OCI-LY7 (cell line): ENCODE data around the gene POLRMT. TPM values are rescaled to one million over a fixed set of nuclear protein-coding genes. Genes with fewer than 3 reads are reported as not detected.

ENCODE experiments used
- BruUV-seq: library from RNA; stranded (reverse); fragments of 400-500 nt; replicated peaks from 2 replicates; lab custom pipeline; 2021; lab: Mats Ljungman, UMichigan
- CTCF ChIA-PET: fragments of 300-600 bp; sonication (Branson Sonifier 250); formaldehyde crosslinking; loops from one replicate; lab custom pipeline; 2022; ENCODE audit warnings: antibody characterized with exemption; ENCODE audit not compliant: unreplicated experiment; lab: Charles Lee
- POLR2A ChIA-PET: fragments of 300-600 bp; sonication (Branson Sonifier 250); formaldehyde crosslinking; loops from one replicate; lab custom pipeline; 2022; ENCODE audit warnings: antibody characterized with exemption; lab: Charles Lee
- DNase-seq: peaks from one replicate; pipeline ENCODE4 v3.0.0-alpha.2; 2015; ENCODE audit warnings: low spot score
- H2AFZ ChIP-seq: fragments of 200-600 bp; sonication (generic), shearing (Covaris generic); 2 replicates; pipeline ENCODE4 v1.6.1; 2014; ENCODE audit warnings: mild to moderate bottlenecking, antibody characterized with exemption, low read length, moderate library complexity
- H3K27ac ChIP-seq: fragments of 200-600 bp; sonication (generic); 2 replicates; pipeline ENCODE4 v1.5.1; 2014; ENCODE audit warnings: mixed run types, low read depth, mild to moderate bottlenecking, moderate library complexity, low read length, inconsistent platforms; ENCODE audit not compliant: poor library complexity, severe bottlenecking
- H3K36me3 ChIP-seq: fragments of 200-600 bp; sonication (generic); 2 replicates; pipeline ENCODE4 v1.6.1; 2014; ENCODE audit warnings: mild to moderate bottlenecking, antibody characterized with exemption, low read length, moderate library complexity, mixed read lengths; ENCODE audit not compliant: insufficient read depth
- H3K4me1 ChIP-seq: fragments of 200-600 bp; sonication (generic); 2 replicates; pipeline ENCODE4 v1.5.1; 2014; ENCODE audit warnings: mild to moderate bottlenecking, low read length; ENCODE audit not compliant: insufficient read depth, poor library complexity, severe bottlenecking
- H3K4me2 ChIP-seq: fragments of 200-600 bp; sonication (generic); 2 replicates; pipeline ENCODE4 v1.6.1; 2014; ENCODE audit warnings: mild to moderate bottlenecking, low read length
- H3K4me3 ChIP-seq: fragments of 200-600 bp; sonication (generic); 2 replicates; pipeline ENCODE4 v1.5.1; 2014; ENCODE audit warnings: mild to moderate bottlenecking, low read depth, low read length; ENCODE audit not compliant: poor library complexity, severe bottlenecking
- H3K79me2 ChIP-seq: fragments of 200-600 bp; sonication (generic); 2 replicates; pipeline ENCODE4 v1.6.1; 2016; ENCODE audit warnings: low read depth, mild to moderate bottlenecking, low read length, moderate library complexity, mixed read lengths; ENCODE audit not compliant: insufficient read depth
- H3K9me2 ChIP-seq: fragments of 200-600 bp; sonication (generic); 2 replicates; pipeline ENCODE4 v1.6.1; 2016; ENCODE audit warnings: mild to moderate bottlenecking, low read length, mixed read lengths; ENCODE audit not compliant: insufficient read depth
- H3K9me3 ChIP-seq: fragments of 200-600 bp; sonication (generic); 2 replicates; pipeline ENCODE4 v1.6.1; 2014; ENCODE audit warnings: mild to moderate bottlenecking, mixed run types, low read length, mixed read lengths
- H4K20me1 ChIP-seq: fragments of 200-600 bp; sonication (generic); 2 replicates; pipeline ENCODE4 v1.6.1; 2014; ENCODE audit warnings: mild to moderate bottlenecking, antibody characterized with exemption, low read length, moderate library complexity, mixed read lengths; ENCODE audit not compliant: insufficient read depth
- EZH2phosphoT487 ChIP-seq: fragments of 200-600 bp; sonication (generic); IDR thresholded peaks from 2 replicates; pipeline ENCODE4 v1.6.1; 2018; ENCODE audit warnings: low read depth, borderline replicate concordance, mild to moderate bottlenecking, mixed run types, antibody characterized with exemption, low read length, moderate library complexity, mixed read lengths
- intact Hi-C: fragments of 100-400 bp; cut with micrococcal nuclease; formaldehyde crosslinking; loops from one replicate; pipeline ENCODE4 v1.10.0; 2022; ENCODE audit not compliant: unreplicated experiment
- total RNA-seq, 2 experiments: library from RNA; depleted of rRNA in 1 of 2; stranded (reverse); fragments of >200 nt in 1 of 2; shearing (Covaris generic) in 1 of 2; gene quantifications; 2 replicates each; pipeline ENCODE4 v1.2.3, GENCODE V29; 2014 to 2022
- TF ChIP-seq, protein P1 (sequence below): fragments of 200-600 bp; sonication (generic); conservative IDR thresholded peaks from 2 replicates; pipeline ENCODE4 v1.5.1; 2014; ENCODE audit warnings: mild to moderate bottlenecking, antibody characterized with exemption, low read length, moderate library complexity, mixed read lengths

POLRMT gene
- total RNA-seq, 2 experiments from 2014 or later = 65.5 to 74.6 TPM

DNA sequence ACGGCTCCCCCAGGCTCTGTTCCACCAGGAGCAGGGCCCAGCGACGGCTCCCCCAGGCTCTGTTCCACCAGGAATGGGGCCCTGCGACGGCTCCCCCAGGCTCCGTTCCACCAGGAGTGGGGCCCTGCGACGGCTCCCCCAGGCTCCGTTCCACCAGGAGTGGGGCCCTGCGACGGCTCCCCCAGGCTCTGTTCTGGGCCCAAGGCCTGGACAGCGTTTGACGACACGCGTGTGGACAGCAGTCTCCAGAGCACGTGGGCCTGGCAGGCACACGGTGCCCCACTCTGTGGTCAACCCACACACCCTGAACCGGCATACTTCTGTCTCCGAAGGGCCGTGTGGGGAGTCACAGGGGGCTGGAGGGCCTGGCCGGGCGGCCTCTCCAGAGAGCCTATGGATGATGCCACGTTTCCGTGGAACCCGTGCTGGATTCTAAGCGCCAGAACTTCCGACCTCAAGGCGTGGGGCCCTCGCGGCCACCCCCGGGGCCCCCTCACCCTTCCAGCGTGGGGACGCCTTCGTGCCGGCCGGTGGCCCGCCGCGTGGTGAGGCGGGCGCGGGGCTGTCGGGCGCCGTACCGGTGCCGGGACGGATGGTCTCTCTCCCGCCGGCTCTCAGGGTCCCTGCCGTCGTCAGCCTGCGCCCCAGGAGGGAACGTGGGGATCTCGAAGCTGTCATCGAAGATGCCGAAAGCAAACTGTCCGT is 17.9 kb upstream of the POLRMT start:
- H3K79me2 ChIP-seq = peaks cover 40% of the 10 kb centered on the region
- BruUV-seq = no TSS peak
- H3K36me3 ChIP-seq = peaks cover 94% of the 10 kb centered on the region
- no peaks in the 10 kb centered on the region for H3K9me2 ChIP-seq
- intact Hi-C loops = no loop called here
- DNase-seq = no peak
- ChIA-PET CTCF (no interaction called here), POLR2A (no interaction called here)
- H3K4me1 ChIP-seq = peaks cover 18% of the 10 kb centered on the region
- TF ChIP-seq, protein P1, sequence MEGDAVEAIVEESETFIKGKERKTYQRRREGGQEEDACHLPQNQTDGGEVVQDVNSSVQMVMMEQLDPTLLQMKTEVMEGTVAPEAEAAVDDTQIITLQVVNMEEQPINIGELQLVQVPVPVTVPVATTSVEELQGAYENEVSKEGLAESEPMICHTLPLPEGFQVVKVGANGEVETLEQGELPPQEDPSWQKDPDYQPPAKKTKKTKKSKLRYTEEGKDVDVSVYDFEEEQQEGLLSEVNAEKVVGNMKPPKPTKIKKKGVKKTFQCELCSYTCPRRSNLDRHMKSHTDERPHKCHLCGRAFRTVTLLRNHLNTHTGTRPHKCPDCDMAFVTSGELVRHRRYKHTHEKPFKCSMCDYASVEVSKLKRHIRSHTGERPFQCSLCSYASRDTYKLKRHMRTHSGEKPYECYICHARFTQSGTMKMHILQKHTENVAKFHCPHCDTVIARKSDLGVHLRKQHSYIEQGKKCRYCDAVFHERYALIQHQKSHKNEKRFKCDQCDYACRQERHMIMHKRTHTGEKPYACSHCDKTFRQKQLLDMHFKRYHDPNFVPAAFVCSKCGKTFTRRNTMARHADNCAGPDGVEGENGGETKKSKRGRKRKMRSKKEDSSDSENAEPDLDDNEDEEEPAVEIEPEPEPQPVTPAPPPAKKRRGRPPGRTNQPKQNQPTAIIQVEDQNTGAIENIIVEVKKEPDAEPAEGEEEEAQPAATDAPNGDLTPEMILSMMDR = no peak
- no peak for TF ChIP-seq EZH2phosphoT487
- no peak overlapping the region for H3K4me2 ChIP-seq
- no peak overlapping the region for H3K27ac ChIP-seq
- H4K20me1 ChIP-seq = no peaks in the 10 kb centered on the region; the same call in 1 of the 2 replicates
- H2AFZ ChIP-seq = no peak overlapping the region
- no peak overlapping the region for H3K4me3 ChIP-seq
- no peaks in the 10 kb centered on the region for H3K9me3 ChIP-seq

DNA sequence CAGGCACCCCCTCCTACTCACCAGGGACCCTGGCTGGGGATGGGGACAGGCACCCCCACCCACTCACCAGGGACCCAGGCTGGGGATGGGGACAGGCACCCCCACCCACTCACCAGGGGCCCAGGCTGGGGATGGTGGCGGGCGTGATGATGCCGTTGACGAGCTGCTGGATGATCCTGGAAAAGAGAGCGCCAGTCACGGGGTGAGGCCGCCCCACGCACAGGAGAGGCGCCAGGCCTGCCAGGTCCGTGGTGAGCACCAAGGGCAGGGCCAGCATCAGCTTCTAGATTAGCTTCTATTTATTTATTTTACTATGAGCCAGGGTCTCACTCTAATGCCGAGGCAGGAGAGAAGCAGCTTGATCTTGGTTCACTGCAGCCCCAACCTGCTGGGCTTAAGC is 16.8 kb upstream of the POLRMT start:
- Histone ChIP-seq H2AFZ (no peak overlapping the region), H3K4me2 (no peak overlapping the region), H3K79me2 (peaks cover 29% of the 10 kb centered on the region), H3K9me2 (no peaks in the 10 kb centered on the region), H3K4me1 (peaks cover 18% of the 10 kb centered on the region), H3K4me3 (no peak overlapping the region), H3K36me3 (peaks cover 92% of the 10 kb centered on the region), H3K27ac (no peak overlapping the region), H4K20me1 (no peaks in the 10 kb centered on the region; the same call in 1 of the 2 replicates), H3K9me3 (no peaks in the 10 kb centered on the region)
- CTCF ChIA-PET = no interaction called here
- intact Hi-C loops = no loop called here
- no peak for DNase-seq
- TF ChIP-seq, protein P1 = no peak
- TF ChIP-seq EZH2phosphoT487 = no peak
- BruUV-seq = no TSS peak
- POLR2A ChIA-PET = no interaction called here
